ENCODE results near the gene RAPGEF3.
A peak's percentile ranks its signal among the peaks of the same experiment; 100 is the strongest.

Gene RAPGEF3

DNA sequence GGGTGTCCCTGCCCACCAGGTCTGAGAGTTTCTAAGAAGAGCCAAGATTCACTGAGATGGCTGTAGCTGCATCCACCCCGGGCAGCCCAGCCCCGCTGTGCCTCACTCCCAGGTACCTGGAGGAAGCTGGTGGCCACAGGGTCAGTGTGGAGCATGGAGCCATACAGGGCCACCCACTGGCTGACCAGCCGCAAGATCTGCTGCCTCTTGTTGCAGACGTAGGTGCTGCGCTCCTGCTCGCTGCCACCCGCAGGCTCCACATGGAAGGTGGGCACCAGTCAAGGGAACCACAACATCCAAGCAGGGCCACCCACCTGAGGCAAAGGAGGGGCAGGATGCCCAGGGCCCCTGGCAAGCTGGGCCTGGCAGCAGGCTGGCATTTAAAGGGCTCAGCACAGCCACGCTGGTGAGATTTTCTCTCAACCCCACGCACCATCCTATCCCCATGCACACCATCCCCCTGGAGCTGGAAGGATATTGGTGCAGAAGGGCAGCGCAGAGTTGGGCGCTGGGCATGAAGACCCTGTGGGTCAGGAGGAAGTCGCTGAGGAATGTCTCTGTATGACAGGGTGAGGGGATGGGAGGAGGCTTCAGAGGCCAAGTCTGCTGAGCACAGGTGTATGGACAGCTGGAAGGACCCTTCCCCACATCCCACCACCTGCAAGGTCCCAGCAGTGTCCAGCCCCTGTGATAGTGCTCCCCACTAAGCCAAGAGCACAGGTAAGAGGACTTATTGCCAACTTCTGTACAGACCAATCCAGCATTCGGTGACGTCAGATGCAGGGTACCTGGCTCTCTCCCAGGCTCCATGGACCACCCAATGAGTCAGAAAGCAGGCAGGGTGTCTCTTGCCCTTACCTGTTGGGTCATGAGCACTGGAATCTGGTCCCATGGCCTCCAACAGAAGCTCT, 10.8 kb downstream of the RAPGEF3 start:
- no peak for TF ChIP-seq CTCF (conservative IDR thresholded peaks at IDR 0.05)
- H3K27ac ChIP-seq = no peak overlapping the region

DNA sequence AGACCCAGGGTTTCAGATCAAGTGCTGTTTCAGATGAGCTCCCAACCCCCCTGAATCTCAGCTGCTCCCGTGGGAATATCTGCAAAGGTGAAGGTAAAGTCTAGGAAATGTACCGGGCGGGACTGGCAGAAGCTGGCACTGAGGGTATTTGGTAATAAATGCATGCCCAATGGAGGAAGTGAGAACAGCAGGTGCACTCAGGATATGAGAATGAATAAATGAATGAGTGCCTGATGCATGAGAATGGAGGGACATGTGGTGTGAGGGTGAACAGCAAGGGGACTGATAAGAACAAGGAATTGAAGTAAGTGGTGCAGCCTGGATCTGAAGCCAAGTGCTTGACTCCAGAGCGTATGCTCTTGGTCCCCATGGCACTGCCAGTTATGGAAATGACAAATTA, 11.6 kb downstream of the RAPGEF3 start:
- TF ChIP-seq CTCF (conservative IDR thresholded peaks at IDR 0.05) = no peak
- no peak overlapping the region for H3K27ac ChIP-seq

DNA sequence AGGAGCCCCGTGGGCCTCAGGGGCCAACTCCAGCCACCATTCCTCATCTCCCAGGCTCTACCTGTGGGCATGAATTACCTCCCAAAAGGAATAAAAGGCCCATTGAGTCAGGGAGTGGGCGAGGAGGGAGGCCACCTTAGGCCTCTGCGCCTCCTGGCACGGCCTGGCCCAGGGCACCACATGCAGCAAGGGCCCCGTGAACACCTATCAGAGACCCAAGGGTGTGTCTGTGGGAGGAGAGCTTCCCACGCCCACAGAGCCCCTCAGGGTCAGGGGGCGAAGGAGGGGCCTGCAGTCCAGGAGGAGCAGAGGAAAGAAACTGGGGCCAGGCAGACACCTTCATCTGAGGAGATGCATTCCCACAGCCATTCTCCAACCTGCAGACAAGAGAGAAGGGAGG, 12.2 kb downstream of the RAPGEF3 start:
- TF ChIP-seq CTCF (conservative IDR thresholded peaks at IDR 0.05) = no peak
- no peak overlapping the region for H3K27ac ChIP-seq

DNA sequence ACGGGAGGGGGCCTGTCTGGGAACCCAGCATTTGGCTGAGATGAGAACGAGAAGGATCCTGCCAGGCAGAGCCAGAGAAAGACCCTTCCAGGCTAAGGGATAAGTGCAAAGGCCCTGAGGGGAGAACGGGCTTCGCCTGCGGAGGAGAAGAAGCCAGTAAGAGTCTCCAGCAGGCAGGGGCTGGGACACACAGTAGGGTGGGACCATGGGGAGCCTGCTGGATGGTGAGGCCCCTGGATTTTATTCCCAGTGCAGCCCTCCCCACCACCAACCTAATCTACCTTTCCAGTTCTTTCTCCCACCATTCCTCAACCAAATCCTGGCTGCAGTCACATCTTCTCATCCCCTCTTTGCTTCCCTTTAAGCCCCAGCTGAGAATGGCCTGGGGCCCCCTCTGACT, 12.6 kb downstream of the RAPGEF3 start:
- H3K27ac ChIP-seq = no peak overlapping the region
- TF ChIP-seq CTCF (conservative IDR thresholded peaks at IDR 0.05) = no peak

DNA sequence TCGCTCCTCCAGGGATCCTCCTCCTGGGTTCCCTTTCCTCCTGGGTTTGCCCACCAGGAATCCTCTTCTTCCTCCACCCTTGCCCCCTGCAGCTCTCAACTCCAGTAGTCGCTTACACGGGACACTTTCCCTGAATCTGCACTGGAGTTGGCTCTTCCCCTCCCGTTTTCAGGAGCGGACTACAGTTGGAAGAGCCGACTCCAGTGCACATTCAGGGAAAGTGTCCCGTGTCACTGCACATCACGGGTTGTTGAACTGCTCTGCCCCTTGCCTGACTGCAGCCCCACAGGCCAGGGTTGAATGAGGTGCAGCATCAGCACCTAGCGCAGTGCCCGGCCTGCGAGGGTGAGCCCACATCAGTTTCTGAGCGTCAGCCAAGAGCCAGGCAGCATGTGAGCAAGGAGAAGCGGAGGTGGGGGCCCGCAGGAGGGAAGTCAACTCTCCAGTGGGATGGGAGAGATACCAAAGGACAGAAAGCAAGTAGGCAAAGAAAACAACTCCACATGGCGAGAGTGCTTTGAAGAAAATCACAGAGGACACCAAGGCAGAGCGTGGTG, 13.1 kb downstream of the RAPGEF3 start:
- TF ChIP-seq CTCF (conservative IDR thresholded peaks at IDR 0.05) = no peak
- no peak overlapping the region for H3K27ac ChIP-seq

DNA sequence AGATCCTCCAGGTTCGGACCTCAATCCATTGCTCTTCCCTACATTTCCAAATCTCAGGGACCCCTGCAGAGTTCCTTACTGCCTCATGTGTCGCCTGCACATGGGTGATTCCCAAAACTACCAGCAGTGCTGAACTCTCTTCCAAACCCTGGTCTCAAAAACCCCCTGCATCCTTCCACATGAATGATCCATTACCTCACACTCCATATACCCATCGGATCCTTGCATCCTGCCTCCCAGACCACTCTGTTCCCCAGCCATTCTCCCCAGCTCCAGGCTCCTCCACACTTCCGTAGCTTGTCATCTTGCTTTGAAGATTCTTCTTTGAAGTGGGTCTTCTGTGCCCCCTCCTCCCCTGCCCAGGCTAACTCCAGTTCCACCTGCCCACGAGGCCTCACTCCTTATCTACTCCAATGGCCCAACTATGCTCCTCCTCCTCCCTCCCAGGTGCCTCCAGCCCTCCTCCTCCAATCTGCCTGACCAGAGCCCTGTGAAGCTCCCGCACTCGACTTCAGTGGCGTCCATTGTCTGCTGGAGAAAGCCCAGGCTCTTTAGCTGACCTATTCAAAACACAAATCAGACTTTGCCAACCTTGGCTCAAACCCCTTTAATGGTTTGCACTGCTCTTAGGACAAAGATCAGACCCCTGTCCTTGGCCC, 13.8 kb downstream of the RAPGEF3 start:
- no peak overlapping the region for H3K27ac ChIP-seq
- TF ChIP-seq CTCF (conservative IDR thresholded peaks at IDR 0.05) = no peak

DNA sequence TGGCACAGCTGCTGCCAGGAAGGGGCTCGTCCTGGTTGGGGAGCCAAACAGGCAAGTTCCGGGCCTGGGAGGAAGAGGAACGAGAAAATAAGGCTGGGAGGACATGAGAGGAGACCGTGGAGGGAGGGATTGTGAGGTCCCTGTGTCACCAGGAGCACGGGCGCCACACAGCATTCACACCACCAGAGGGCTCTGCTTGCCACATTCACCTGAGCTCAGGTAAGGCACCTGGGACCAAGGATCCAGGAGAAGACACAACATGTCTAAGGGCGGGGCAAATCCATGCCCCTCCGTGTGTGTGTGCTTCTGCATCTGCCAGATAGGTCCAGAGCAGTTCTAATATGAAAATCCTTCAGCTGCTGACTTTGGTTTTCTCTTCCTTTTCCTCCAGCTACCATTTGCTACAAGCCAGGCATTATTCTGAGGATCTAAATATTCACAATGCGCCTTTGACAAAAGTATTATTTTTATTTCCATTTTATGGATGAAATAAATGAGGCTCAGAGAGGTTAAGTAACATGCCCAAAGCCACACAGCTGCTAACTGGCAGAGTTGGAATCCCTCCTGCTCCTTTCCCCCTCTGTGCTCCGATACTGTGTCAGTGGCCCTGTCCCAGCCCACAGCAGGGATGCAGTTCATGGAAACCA, 14.6 kb downstream of the RAPGEF3 start:
- TF ChIP-seq CTCF (conservative IDR thresholded peaks at IDR 0.05) = peak; percentile 96

More for the DNA sequence above, 14.6 kb downstream of the RAPGEF3 start:
- peak overlapping the region; percentile 22; the same call in 1 of the 2 replicates for H3K27ac ChIP-seq

Measured in VCaP (cell line).